ENCODE results near the gene SRC. TPM values are rescaled to one million over a fixed set of nuclear protein-coding genes. Genes with fewer than 3 reads are reported as not detected.

SRC gene
- total RNA-seq, 1 experiment from 2014 or later = 23.3 TPM

- CTCF ChIA-PET = no interaction called here
- no peaks in the 10 kb centered on the region for H3K4me1 ChIP-seq (ENCODE audit: insufficient read depth, low read length, poor library complexity, severe bottlenecking)
These were observed 100.5 kb downstream of the SRC start for GRCh38 chr20:37446286-37447032.

GRCh38 chr20:37447688-37448087, 101.7 kb downstream of the SRC start:
- no peak overlapping the region for H3K27ac ChIP-seq (ENCODE audit: low read depth, low read length, poor library complexity, severe bottlenecking)
- no peaks in the 10 kb centered on the region for H3K4me1 ChIP-seq (ENCODE audit: insufficient read depth, low read length, poor library complexity, severe bottlenecking)
- H3K27me3 ChIP-seq (replicated peaks; ENCODE audit: insufficient read depth, low read depth, low read length, poor library complexity) = peaks cover 8% of the 10 kb centered on the region
- H3K4me3 ChIP-seq (ENCODE audit: low read depth, low read length, poor library complexity, severe bottlenecking) = no peak overlapping the region
- no TSS peak for BruUV-seq (replicated peaks)
- TF ChIP-seq CTCF (conservative IDR thresholded peaks at IDR 0.05; ENCODE audit: low read depth, low read length) (no peak), EZH2 (IDR thresholded peaks at IDR 0.05; ENCODE audit: borderline replicate concordance, low read depth, low read length, poor library complexity, severe bottlenecking) (no peak)
- intact Hi-C loops (cut with micrococcal nuclease; ENCODE audit: unreplicated experiment) = no loop called here
- ChIA-PET CTCF (no interaction called here), POLR2A (ENCODE audit: low non-redundant PET) (no interaction called here)
- DNase-seq (ENCODE audit: low spot score) = no peak
- no peaks in the 10 kb centered on the region for H3K36me3 ChIP-seq (ENCODE audit: insufficient read depth, low read length, poor library complexity, severe bottlenecking)
- H3K9me3 ChIP-seq (ENCODE audit: low read depth, low read length, poor library complexity, severe bottlenecking) = no peaks in the 10 kb centered on the region

More at GRCh38 chr20:37446286-37447032, 100.5 kb downstream of the SRC start:
- TF ChIP-seq CTCF (conservative IDR thresholded peaks at IDR 0.05; ENCODE audit: low read depth, low read length) (no peak), EZH2 (IDR thresholded peaks at IDR 0.05; ENCODE audit: borderline replicate concordance, low read depth, low read length, poor library complexity, severe bottlenecking) (no peak)
- BruUV-seq (replicated peaks) = no TSS peak
- H3K27ac ChIP-seq (ENCODE audit: low read depth, low read length, poor library complexity, severe bottlenecking) = no peak overlapping the region
- no peaks in the 10 kb centered on the region for H3K9me3 ChIP-seq (ENCODE audit: low read depth, low read length, poor library complexity, severe bottlenecking)
- no peaks in the 10 kb centered on the region for H3K36me3 ChIP-seq (ENCODE audit: insufficient read depth, low read length, poor library complexity, severe bottlenecking)
- H3K4me3 ChIP-seq (ENCODE audit: low read depth, low read length, poor library complexity, severe bottlenecking) = no peak overlapping the region
- DNase-seq (ENCODE audit: low spot score) = no peak
- POLR2A ChIA-PET (ENCODE audit: low non-redundant PET) = no interaction called here
- intact Hi-C loops (cut with micrococcal nuclease; ENCODE audit: unreplicated experiment) = no loop called here
- peaks cover 8% of the 10 kb centered on the region for H3K27me3 ChIP-seq (replicated peaks; ENCODE audit: insufficient read depth, low read depth, low read length, poor library complexity)

GRCh38 chr20:37449276-37449675, 103.3 kb downstream of the SRC start:
- no TSS peak for BruUV-seq (replicated peaks)
- Histone ChIP-seq H3K4me1 (ENCODE audit: insufficient read depth, low read length, poor library complexity, severe bottlenecking) (no peaks in the 10 kb centered on the region), H3K9me3 (ENCODE audit: low read depth, low read length, poor library complexity, severe bottlenecking) (no peaks in the 10 kb centered on the region), H3K36me3 (ENCODE audit: insufficient read depth, low read length, poor library complexity, severe bottlenecking) (no peaks in the 10 kb centered on the region), H3K4me3 (ENCODE audit: low read depth, low read length, poor library complexity, severe bottlenecking) (no peak overlapping the region), H3K27ac (ENCODE audit: low read depth, low read length, poor library complexity, severe bottlenecking) (no peak overlapping the region), H3K27me3 (replicated peaks; ENCODE audit: insufficient read depth, low read depth, low read length, poor library complexity) (peaks cover 8% of the 10 kb centered on the region)
- DNase-seq (ENCODE audit: low spot score) = no peak
- TF ChIP-seq EZH2 (IDR thresholded peaks at IDR 0.05; ENCODE audit: borderline replicate concordance, low read depth, low read length, poor library complexity, severe bottlenecking) (no peak), CTCF (conservative IDR thresholded peaks at IDR 0.05; ENCODE audit: low read depth, low read length) (no peak)
- CTCF ChIA-PET = no interaction called here
- POLR2A ChIA-PET (ENCODE audit: low non-redundant PET) = no interaction called here
- intact Hi-C loops (cut with micrococcal nuclease; ENCODE audit: unreplicated experiment) = no loop called here

All from A673 (cell line).